Caco-2 (cell line): ENCODE measurements around the gene SLC9A1. TPM values are rescaled to one million over a fixed set of nuclear protein-coding genes. Genes with fewer than 3 reads are reported as not detected.

Source experiments
- BruUV-seq: library from RNA; stranded (reverse); fragments of 400-500 nt; replicated peaks from 2 replicates; lab custom pipeline; 2021; lab: Mats Ljungman, UMichigan
- CTCF ChIA-PET: fragments of 300-600 bp; sonication (Branson Sonifier 250); formaldehyde crosslinking; loops from one replicate; lab custom pipeline; 2022; ENCODE audit warnings: antibody characterized with exemption; lab: Charles Lee
- POLR2A ChIA-PET: fragments of 300-600 bp; sonication (Branson Sonifier 250); formaldehyde crosslinking; loops from one replicate; lab custom pipeline; 2022; ENCODE audit warnings: antibody characterized with exemption; lab: Charles Lee
- DNase-seq, 2 experiments: peaks; one replicate each; pipeline versions ENCODE4 v3.0.0 to v3.0.0-alpha.2; 2020 to 2022
- H3K27me3 ChIP-seq: replicated peaks from 2 replicates; pipeline ENCODE4 v1.6.0; 2011; ENCODE audit warnings: low read length; ENCODE audit not compliant: control insufficient read depth, insufficient read depth
- H3K36me3 ChIP-seq: 2 replicates; pipeline ENCODE4 v1.5.1; 2011; ENCODE audit warnings: low read length; ENCODE audit not compliant: control insufficient read depth, insufficient read depth
- H3K4me1 ChIP-seq: fragments of 250-450 bp; sonication (Bioruptor Pico); 2 replicates; pipeline ENCODE4 v1.5.1; 2020; ENCODE audit warnings: mild to moderate bottlenecking
- H3K4me3 ChIP-seq: 2 replicates; pipeline ENCODE4 v1.5.1; 2011; ENCODE audit warnings: low read depth, mild to moderate bottlenecking, control low read depth, low read length
- H3K9me3 ChIP-seq: fragments of 250-450 bp; sonication (Bioruptor Pico); 2 replicates; pipeline ENCODE4 v1.5.1; 2020; ENCODE audit warnings: mild to moderate bottlenecking, moderate library complexity
- H3K27ac Mint-ChIP-seq: one replicate; pipeline ENCODE4 v1.8.0; 2022; ENCODE audit warnings: mixed read lengths; ENCODE audit not compliant: unreplicated experiment
- H3K27me3 Mint-ChIP-seq: one replicate; pipeline ENCODE4 v1.8.0; 2022; ENCODE audit warnings: mixed read lengths; ENCODE audit not compliant: insufficient read depth, unreplicated experiment
- H3K36me3 Mint-ChIP-seq: one replicate; pipeline ENCODE4 v1.8.0; 2022; ENCODE audit warnings: mild to moderate bottlenecking, mixed read lengths; ENCODE audit not compliant: insufficient read depth, unreplicated experiment
- H3K4me1 Mint-ChIP-seq: one replicate; pipeline ENCODE4 v1.8.0; 2022; ENCODE audit warnings: low read depth, mixed read lengths; ENCODE audit not compliant: unreplicated experiment
- H3K4me3 Mint-ChIP-seq: one replicate; pipeline ENCODE4 v1.8.0; 2022; ENCODE audit warnings: mild to moderate bottlenecking, moderate library complexity, mixed read lengths; ENCODE audit not compliant: unreplicated experiment
- H3K9me3 Mint-ChIP-seq: one replicate; pipeline ENCODE4 v1.8.0; 2022; ENCODE audit warnings: mixed read lengths; ENCODE audit not compliant: unreplicated experiment
- CTCF ChIP-seq, 2 experiments: fragments of 200-600 bp in 1 of 2; IDR thresholded peaks; 1 replicate in 1 of 2; 2 replicates in 1 of 2; pipeline versions ENCODE4 v1.5.1 to v1.8.0; 2011 to 2022; ENCODE audit warnings: antibody characterized with exemption in 1 of 2, control low read depth in 1 of 2, inconsistent platforms in 1 of 2, low read depth in 1 of 2, low read length in 1 of 2, mild to moderate bottlenecking in 1 of 2, moderate library complexity in 1 of 2; ENCODE audit not compliant: insufficient read depth in 1 of 2, severe bottlenecking in 1 of 2, unreplicated experiment in 1 of 2
- intact Hi-C: fragments of 100-400 bp; cut with micrococcal nuclease; formaldehyde crosslinking; loops from one replicate; pipeline ENCODE4 v1.10.0; 2022; ENCODE audit not compliant: unreplicated experiment
- total RNA-seq: library from RNA; stranded (reverse); gene quantifications from 2 replicates; pipeline ENCODE4 v1.2.3, GENCODE V29; 2022

The SLC9A1 gene
- total RNA-seq, 1 experiment from 2014 or later = 28.9 TPM

- intact Hi-C loops = no loop called here
- Mint-ChIP-seq H3K27ac (no peak overlapping the region), H3K36me3 (no peaks in the 10 kb centered on the region), H3K9me3 (no peaks in the 10 kb centered on the region), H3K4me1 (peaks cover 5% of the 10 kb centered on the region), H3K4me3 (no peak overlapping the region), H3K27me3 (no peaks in the 10 kb centered on the region)
- BruUV-seq = no TSS peak
- H3K4me3 ChIP-seq = no peak overlapping the region
- no peak for TF ChIP-seq CTCF (IDR thresholded peaks at IDR 0.05; ENCODE audit: insufficient read depth in 1 of 2, low read depth in 1 of 2, low read length in 1 of 2, severe bottlenecking in 1 of 2, unreplicated experiment in 1 of 2)
- no peaks in the 10 kb centered on the region for H3K27me3 ChIP-seq
- POLR2A ChIA-PET = no interaction called here
- H3K4me1 ChIP-seq = no peaks in the 10 kb centered on the region
- CTCF ChIA-PET = no interaction called here
- no peak for DNase-seq
- no peaks in the 10 kb centered on the region for H3K36me3 ChIP-seq
- H3K9me3 ChIP-seq = no peaks in the 10 kb centered on the region
These were observed 7.2 kb upstream of the SLC9A1 start for GRCh38 chr1:27162090-27162489.

GRCh38 chr1:27161594-27161993 is 6.7 kb upstream of the SLC9A1 start:
- no peaks in the 10 kb centered on the region for H3K36me3 Mint-ChIP-seq
- no peaks in the 10 kb centered on the region for H3K4me1 ChIP-seq
- TF ChIP-seq CTCF (IDR thresholded peaks at IDR 0.05; ENCODE audit: insufficient read depth in 1 of 2, low read depth in 1 of 2, low read length in 1 of 2, severe bottlenecking in 1 of 2, unreplicated experiment in 1 of 2) = no peak
- CTCF ChIA-PET = no interaction called here
- intact Hi-C loops = loop anchor here (2.0 kb wide), 1 partner anchor 37 kb away; no protein-coding TSS in a partner anchor
- POLR2A ChIA-PET = no interaction called here
- H3K27ac Mint-ChIP-seq = no peak overlapping the region
- no TSS peak for BruUV-seq
- H3K9me3 ChIP-seq = no peaks in the 10 kb centered on the region
- no peak overlapping the region for H3K4me3 ChIP-seq
- no peak for DNase-seq
- H3K4me3 Mint-ChIP-seq = no peak overlapping the region
- peaks cover 5% of the 10 kb centered on the region for H3K4me1 Mint-ChIP-seq
- no peaks in the 10 kb centered on the region for H3K36me3 ChIP-seq
- no peaks in the 10 kb centered on the region for H3K27me3 Mint-ChIP-seq
- H3K27me3 ChIP-seq = no peaks in the 10 kb centered on the region
- no peaks in the 10 kb centered on the region for H3K9me3 Mint-ChIP-seq

GRCh38 chr1:27157194-27157593 is 2.3 kb upstream of the SLC9A1 start:
- intact Hi-C loops = no loop called here
- no peak overlapping the region for H3K4me3 ChIP-seq
- ChIA-PET CTCF (no interaction called here), POLR2A (no interaction called here)
- Mint-ChIP-seq H3K4me1 (peaks cover 14% of the 10 kb centered on the region), H3K9me3 (no peaks in the 10 kb centered on the region), H3K36me3 (peaks cover 18% of the 10 kb centered on the region), H3K27me3 (no peaks in the 10 kb centered on the region), H3K27ac (no peak overlapping the region), H3K4me3 (no peak overlapping the region)
- H3K4me1 ChIP-seq = peaks cover 7% of the 10 kb centered on the region
- no peaks in the 10 kb centered on the region for H3K9me3 ChIP-seq
- H3K27me3 ChIP-seq = no peaks in the 10 kb centered on the region
- no peaks in the 10 kb centered on the region for H3K36me3 ChIP-seq
- BruUV-seq = no TSS peak
- DNase-seq = no peak
- TF ChIP-seq CTCF (IDR thresholded peaks at IDR 0.05; ENCODE audit: insufficient read depth in 1 of 2, low read depth in 1 of 2, low read length in 1 of 2, severe bottlenecking in 1 of 2, unreplicated experiment in 1 of 2) = no peak
